Smooth muscle cell (in vitro differentiated cells): ENCODE data around the gene TGFBR3. TPM values are rescaled to one million over a fixed set of nuclear protein-coding genes. Genes with fewer than 3 reads are reported as not detected.

ENCODE experiments used
- DNase-seq: peaks from one replicate; lab custom pipeline; 2025; ENCODE audit not compliant: unreplicated experiment; lab: John Stamatoyannopoulos, UW
- H2AFZ ChIP-seq: fragments of 200-600 bp; sonication (generic); 2 replicates; pipeline ENCODE4 v1.6.0; 2016; ENCODE audit warnings: antibody characterized with exemption, low read depth, mild to moderate bottlenecking
- H3F3A ChIP-seq: fragments of 200-600 bp; sonication (generic); 2 replicates; pipeline ENCODE4 v1.6.0; 2017; ENCODE audit warnings: antibody characterized with exemption, low read depth
- H3K27ac ChIP-seq: fragments of 200-600 bp; sonication (generic); 2 replicates; pipeline ENCODE4 v1.5.1; 2016; ENCODE audit warnings: low read depth, mild to moderate bottlenecking
- H3K27me3 ChIP-seq: fragments of 200-600 bp; sonication (generic); 2 replicates; pipeline ENCODE4 v1.6.1; 2016; ENCODE audit warnings: low read depth, mild to moderate bottlenecking
- H3K36me3 ChIP-seq: fragments of 200-600 bp; sonication (generic); 2 replicates; pipeline ENCODE4 v1.5.1; 2016; ENCODE audit warnings: low read depth
- H3K4me1 ChIP-seq: fragments of 200-600 bp; sonication (generic); 2 replicates; pipeline ENCODE4 v1.5.1; 2016; ENCODE audit warnings: low read depth
- H3K4me2 ChIP-seq: fragments of 200-600 bp; sonication (generic); 2 replicates; pipeline ENCODE4 v1.6.0; 2016; ENCODE audit warnings: mild to moderate bottlenecking
- H3K4me3 ChIP-seq: fragments of 200-600 bp; sonication (generic); 2 replicates; pipeline ENCODE4 v1.5.1; 2016; ENCODE audit warnings: mild to moderate bottlenecking
- H3K79me2 ChIP-seq: fragments of 200-600 bp; sonication (generic); 2 replicates; pipeline ENCODE4 v1.6.0; 2016; ENCODE audit warnings: low read depth, mild to moderate bottlenecking
- H3K9ac ChIP-seq: fragments of 200-600 bp; sonication (generic); 2 replicates; pipeline ENCODE4 v1.6.0; 2016; ENCODE audit warnings: low read depth
- H3K9me3 ChIP-seq: fragments of 200-600 bp; sonication (generic); replicated peaks from 2 replicates; pipeline ENCODE4 v1.5.1; 2016; ENCODE audit warnings: low read depth
- H4K20me1 ChIP-seq: fragments of 200-600 bp; sonication (generic); 2 replicates; pipeline ENCODE4 v1.6.0; 2016; ENCODE audit warnings: low read depth
- WGBS: methylation state at CpG from one replicate; pipeline ENCODE4 v1.1.7; 2016; ENCODE audit warnings: low lambda C conversion rate; 5-methylcytosine and 5-hydroxymethylcytosine counted together
- polyA plus RNA-seq: library from polyadenylated mRNA; unstranded; fragments of >200 nt; fragmentation: Nextera tagmentation; extraction: Ambion mirVana; gene quantifications from 2 replicates; pipeline ENCODE4 v1.2.1, GENCODE V29; 2016
- total RNA-seq: library from RNA; depleted of rRNA; stranded (reverse); fragments of >200 nt; gene quantifications from 2 replicates; pipeline ENCODE4 v1.2.3, GENCODE V29; 2014
- TF ChIP-seq, protein P1 (sequence below): fragments of 200-600 bp; sonication (generic); IDR thresholded peaks from 2 replicates; pipeline ENCODE4 v1.5.1; 2017; ENCODE audit warnings: borderline replicate concordance, mild to moderate bottlenecking, antibody characterized with exemption; ENCODE audit not compliant: insufficient read depth, poor library complexity, severe bottlenecking

Gene TGFBR3
- total and polyA plus RNA-seq, 2 experiments from 2014 or later = 68.3 to 112 TPM

DNA sequence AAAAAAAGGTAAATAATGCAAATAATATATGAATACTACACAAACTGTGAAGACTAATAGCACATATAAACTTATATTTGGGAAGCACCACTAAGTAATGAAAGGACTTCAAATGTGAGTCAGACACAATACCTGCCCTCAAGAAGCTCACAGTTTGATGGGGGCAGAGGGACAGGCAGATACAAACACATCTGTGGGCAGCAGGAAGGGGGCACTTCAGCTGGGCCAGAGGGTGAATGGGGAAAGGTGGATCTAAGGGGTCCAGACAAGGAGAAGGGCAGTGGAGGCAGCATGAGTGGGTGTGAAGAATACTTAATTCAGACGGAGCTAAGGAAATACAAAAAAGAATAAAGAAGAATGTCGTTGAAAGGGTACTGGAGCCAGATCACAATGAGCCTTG, 114.2 kb downstream of the TGFBR3 start:
- H3K27me3 ChIP-seq = no peaks in the 10 kb centered on the region
- H3K9ac ChIP-seq = no peak overlapping the region
- H3K4me1 ChIP-seq = no peaks in the 10 kb centered on the region
- no peak overlapping the region for H3K27ac ChIP-seq
- H2AFZ ChIP-seq = no peak overlapping the region
- H4K20me1 ChIP-seq = no peaks in the 10 kb centered on the region
- no peaks in the 10 kb centered on the region for H3K36me3 ChIP-seq
- H3K4me3 ChIP-seq = no peak overlapping the region
- peaks cover 65% of the 10 kb centered on the region for H3K79me2 ChIP-seq
- DNase-seq = no peak
- no peak overlapping the region for H3K4me2 ChIP-seq
- no peaks in the 10 kb centered on the region for H3K9me3 ChIP-seq
- peaks cover 5% of the 10 kb centered on the region for H3F3A ChIP-seq
- TF ChIP-seq, protein P1, sequence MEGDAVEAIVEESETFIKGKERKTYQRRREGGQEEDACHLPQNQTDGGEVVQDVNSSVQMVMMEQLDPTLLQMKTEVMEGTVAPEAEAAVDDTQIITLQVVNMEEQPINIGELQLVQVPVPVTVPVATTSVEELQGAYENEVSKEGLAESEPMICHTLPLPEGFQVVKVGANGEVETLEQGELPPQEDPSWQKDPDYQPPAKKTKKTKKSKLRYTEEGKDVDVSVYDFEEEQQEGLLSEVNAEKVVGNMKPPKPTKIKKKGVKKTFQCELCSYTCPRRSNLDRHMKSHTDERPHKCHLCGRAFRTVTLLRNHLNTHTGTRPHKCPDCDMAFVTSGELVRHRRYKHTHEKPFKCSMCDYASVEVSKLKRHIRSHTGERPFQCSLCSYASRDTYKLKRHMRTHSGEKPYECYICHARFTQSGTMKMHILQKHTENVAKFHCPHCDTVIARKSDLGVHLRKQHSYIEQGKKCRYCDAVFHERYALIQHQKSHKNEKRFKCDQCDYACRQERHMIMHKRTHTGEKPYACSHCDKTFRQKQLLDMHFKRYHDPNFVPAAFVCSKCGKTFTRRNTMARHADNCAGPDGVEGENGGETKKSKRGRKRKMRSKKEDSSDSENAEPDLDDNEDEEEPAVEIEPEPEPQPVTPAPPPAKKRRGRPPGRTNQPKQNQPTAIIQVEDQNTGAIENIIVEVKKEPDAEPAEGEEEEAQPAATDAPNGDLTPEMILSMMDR = no peak
- WGBS = 92% methylated on average over 2 of the region's 2 CpGs

DNA sequence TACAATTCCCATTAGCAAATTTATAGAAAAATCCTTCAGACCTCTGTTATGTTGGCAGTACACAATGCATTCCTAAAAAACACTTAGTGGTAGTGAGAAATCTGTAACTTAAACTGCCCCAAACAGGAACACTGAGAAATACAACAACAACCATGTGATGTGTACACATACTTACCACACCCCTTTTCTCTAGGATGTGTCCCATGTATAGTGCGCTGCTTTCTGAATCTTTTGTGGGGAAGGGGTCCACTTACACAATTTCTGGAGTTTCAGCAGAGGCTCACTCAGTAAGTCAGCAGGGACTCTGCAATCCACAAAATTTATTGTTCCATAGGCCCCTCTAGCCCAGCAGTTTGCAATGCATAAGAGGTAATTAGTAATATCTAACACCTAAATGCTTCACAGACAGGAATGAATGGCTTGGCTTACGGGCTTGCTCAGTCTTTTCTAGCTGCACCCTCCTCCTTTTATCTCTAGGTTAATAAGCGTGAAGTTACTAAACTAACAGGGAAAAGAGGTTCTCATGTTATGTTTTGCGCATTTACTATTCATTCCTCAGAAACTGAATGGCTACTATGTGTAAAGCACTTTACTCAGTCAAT, 115.2 kb downstream of the TGFBR3 start:
- no peak overlapping the region for H2AFZ ChIP-seq
- peaks cover 56% of the 10 kb centered on the region for H3K79me2 ChIP-seq
- no peaks in the 10 kb centered on the region for H4K20me1 ChIP-seq
- no peaks in the 10 kb centered on the region for H3K27me3 ChIP-seq
- DNase-seq = no peak
- no peak overlapping the region for H3K4me2 ChIP-seq
- no peaks in the 10 kb centered on the region for H3F3A ChIP-seq
- no peak overlapping the region for H3K27ac ChIP-seq
- 90% methylated on average over 4 of the region's 4 CpGs for WGBS
- TF ChIP-seq, protein P1 = no peak
- no peak overlapping the region for H3K4me3 ChIP-seq
- no peak overlapping the region for H3K9ac ChIP-seq
- H3K36me3 ChIP-seq = no peaks in the 10 kb centered on the region
- H3K9me3 ChIP-seq = no peaks in the 10 kb centered on the region
- H3K4me1 ChIP-seq = no peaks in the 10 kb centered on the region

DNA sequence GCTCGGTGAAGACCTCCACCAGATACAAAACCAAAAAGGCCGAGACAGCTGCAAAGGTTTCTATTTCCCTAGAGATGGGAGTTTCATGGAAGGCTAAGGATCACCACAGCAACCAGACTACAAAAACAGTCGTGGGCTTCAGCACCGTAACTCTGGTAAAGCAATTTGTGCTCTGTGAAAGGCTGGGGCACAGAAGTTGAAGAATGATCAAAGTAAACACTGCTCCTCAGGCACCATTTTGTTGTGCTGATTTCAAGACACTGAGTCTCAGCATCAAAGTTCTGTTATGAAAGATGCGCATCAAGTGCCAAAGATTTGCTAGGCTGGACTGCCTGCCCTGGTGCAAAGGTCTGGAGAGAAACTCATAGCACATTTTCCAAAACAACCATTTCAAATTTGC, 116.2 kb downstream of the TGFBR3 start:
- peaks cover 46% of the 10 kb centered on the region for H3K79me2 ChIP-seq
- TF ChIP-seq, protein P1 = no peak
- no peaks in the 10 kb centered on the region for H3K9me3 ChIP-seq
- no peak overlapping the region for H3K4me2 ChIP-seq
- no peak overlapping the region for H3K4me3 ChIP-seq
- no peak overlapping the region for H2AFZ ChIP-seq
- H3K27me3 ChIP-seq = no peaks in the 10 kb centered on the region
- WGBS = 89% methylated on average over 5 of the region's 5 CpGs
- H3K36me3 ChIP-seq = no peaks in the 10 kb centered on the region
- H4K20me1 ChIP-seq = no peaks in the 10 kb centered on the region
- H3K27ac ChIP-seq = no peak overlapping the region
- peaks cover 8% of the 10 kb centered on the region for H3K4me1 ChIP-seq
- no peak overlapping the region for H3K9ac ChIP-seq
- DNase-seq = no peak
- peaks cover 8% of the 10 kb centered on the region for H3F3A ChIP-seq
